Measurements from ENCODE around the gene IGF2R.
"Not testable (repeated sequence)": the region's sequence is repeated elsewhere in the genome, so short reads cannot be mapped to it uniquely, and the experiment has no call there.

Gene IGF2R, protein sequence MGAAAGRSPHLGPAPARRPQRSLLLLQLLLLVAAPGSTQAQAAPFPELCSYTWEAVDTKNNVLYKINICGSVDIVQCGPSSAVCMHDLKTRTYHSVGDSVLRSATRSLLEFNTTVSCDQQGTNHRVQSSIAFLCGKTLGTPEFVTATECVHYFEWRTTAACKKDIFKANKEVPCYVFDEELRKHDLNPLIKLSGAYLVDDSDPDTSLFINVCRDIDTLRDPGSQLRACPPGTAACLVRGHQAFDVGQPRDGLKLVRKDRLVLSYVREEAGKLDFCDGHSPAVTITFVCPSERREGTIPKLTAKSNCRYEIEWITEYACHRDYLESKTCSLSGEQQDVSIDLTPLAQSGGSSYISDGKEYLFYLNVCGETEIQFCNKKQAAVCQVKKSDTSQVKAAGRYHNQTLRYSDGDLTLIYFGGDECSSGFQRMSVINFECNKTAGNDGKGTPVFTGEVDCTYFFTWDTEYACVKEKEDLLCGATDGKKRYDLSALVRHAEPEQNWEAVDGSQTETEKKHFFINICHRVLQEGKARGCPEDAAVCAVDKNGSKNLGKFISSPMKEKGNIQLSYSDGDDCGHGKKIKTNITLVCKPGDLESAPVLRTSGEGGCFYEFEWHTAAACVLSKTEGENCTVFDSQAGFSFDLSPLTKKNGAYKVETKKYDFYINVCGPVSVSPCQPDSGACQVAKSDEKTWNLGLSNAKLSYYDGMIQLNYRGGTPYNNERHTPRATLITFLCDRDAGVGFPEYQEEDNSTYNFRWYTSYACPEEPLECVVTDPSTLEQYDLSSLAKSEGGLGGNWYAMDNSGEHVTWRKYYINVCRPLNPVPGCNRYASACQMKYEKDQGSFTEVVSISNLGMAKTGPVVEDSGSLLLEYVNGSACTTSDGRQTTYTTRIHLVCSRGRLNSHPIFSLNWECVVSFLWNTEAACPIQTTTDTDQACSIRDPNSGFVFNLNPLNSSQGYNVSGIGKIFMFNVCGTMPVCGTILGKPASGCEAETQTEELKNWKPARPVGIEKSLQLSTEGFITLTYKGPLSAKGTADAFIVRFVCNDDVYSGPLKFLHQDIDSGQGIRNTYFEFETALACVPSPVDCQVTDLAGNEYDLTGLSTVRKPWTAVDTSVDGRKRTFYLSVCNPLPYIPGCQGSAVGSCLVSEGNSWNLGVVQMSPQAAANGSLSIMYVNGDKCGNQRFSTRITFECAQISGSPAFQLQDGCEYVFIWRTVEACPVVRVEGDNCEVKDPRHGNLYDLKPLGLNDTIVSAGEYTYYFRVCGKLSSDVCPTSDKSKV (N-terminal part only)

DNA sequence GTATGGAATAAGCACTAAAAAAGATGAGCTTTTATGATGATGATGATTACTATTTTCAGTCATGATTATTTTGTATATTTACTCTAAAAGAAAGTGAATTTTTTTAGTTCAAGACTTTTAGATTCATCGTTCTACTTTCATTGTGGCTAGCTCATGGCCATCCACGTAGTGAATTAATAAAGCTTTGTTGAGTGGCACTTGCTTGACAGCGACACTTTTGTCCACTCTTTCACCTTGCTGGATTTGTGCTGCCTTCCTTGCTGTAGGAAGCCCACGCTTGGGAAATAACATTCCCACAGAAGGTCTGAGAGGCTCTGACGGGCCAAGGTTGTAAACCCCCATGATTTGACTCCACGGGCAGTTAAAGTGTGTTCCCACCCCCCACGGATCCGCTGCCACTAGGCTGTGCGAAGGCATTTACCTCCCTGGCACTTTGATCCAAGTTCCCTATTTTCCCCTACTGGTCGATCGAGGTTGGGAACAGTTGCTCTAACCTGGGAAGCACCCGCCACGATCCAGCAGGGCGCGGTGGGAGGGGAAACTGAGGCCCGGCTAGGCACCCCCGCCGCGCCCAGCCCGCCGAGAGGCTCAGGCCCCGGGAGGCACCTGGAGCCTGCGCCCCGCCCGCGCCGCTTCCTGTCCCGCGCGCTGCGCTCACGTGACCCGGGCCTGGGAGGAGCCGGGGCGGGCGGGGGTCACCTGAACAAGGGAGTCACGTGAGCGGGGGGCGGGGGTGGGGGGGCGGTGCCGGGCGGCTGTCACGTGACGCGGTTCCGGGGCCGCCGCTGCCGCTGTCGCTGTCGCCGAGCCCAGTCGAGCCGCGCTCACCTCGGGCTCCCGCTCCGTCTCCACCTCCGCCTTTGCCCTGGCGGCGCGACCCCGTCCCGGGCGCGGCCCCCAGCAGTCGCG is at the start of gene IGF2R:
IGF2R (plus strand) TSS at position 788 of the 909 bp plus-strand sequence. CDS start 165 bp downstream, outside the sequence.
- H3K4me1 Mint-ChIP-seq, result peaks cover 42% of the 10 kb centered on the region
- H3K36me3 Mint-ChIP-seq, result no peaks in the 10 kb centered on the region
- no peaks in the 10 kb centered on the region for H3K27me3 Mint-ChIP-seq
- peak within 1 kb of the TSS; percentile 87 for H3K27ac Mint-ChIP-seq
- no peaks in the 10 kb centered on the region for H3K9me3 Mint-ChIP-seq
- peak within 1 kb of the TSS; percentile 97 for H3K4me3 Mint-ChIP-seq

GRCh38 chr6:159919800-159920199 is 49.1 kb upstream of the IGF2R start:
- no peaks in the 10 kb centered on the region for H3K4me1 Mint-ChIP-seq
- peaks cover 5% of the 10 kb centered on the region for H3K9me3 Mint-ChIP-seq
- no peaks in the 10 kb centered on the region for H3K27me3 Mint-ChIP-seq
- peaks cover 7% of the 10 kb centered on the region for H3K36me3 Mint-ChIP-seq
- H3K4me3 Mint-ChIP-seq, result no peak overlapping the region
- no peak overlapping the region for H3K27ac Mint-ChIP-seq

- not testable (repeated sequence) for H3K4me1 Mint-ChIP-seq, H3K9me3 Mint-ChIP-seq, H3K27ac Mint-ChIP-seq, H3K36me3 Mint-ChIP-seq, H3K4me3 Mint-ChIP-seq, H3K27me3 Mint-ChIP-seq
Observed at GRCh38 chr6:159924150-159924549, 44.7 kb upstream of the IGF2R start.

DNA sequence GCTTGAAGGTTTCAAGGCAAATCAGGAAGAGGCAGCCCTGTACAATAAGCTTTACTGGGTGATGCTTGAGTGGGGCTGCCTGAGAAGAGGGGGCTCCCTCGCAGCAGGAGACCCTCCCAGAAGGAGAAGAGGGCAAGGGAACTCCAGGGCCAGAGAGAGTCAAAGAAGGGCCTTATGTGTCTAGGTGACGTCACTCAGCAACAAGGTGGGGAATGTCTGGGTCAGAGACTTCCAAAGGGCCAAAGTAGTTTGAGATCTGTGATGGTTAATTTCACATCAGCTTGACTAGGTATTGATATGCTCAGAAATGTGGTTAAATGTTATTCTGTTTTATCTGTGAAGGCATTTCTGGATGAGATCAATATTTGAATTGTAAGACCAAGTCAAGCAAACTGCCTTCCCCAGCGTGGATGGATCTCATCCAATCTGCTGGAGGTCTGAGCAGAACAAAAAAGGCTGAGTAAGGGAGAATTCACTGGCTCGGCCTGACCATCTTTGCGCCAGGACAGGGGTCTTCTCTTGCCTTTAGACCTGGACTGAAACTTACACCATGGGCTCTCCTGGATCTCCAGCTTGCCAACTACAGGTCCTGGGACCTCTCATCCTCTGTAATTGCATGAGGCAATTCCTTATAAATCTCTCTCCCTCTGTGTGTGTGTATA is 42.2 kb upstream of the IGF2R start:
- Mint-ChIP-seq H3K27me3 (peaks cover 2% of the 10 kb centered on the region), H3K4me1 (peaks cover 22% of the 10 kb centered on the region), H3K9me3 (peaks cover 5% of the 10 kb centered on the region), H3K36me3 (peaks cover 2% of the 10 kb centered on the region), H3K4me3 (no peak overlapping the region), H3K27ac (no peak overlapping the region)

GRCh38 chr6:159929819-159930218 is 39.1 kb upstream of the IGF2R start:
- Mint-ChIP-seq H3K9me3 (no peaks in the 10 kb centered on the region), H3K36me3 (no peaks in the 10 kb centered on the region), H3K4me1 (peaks cover 22% of the 10 kb centered on the region), H3K27me3 (peaks cover 2% of the 10 kb centered on the region), H3K27ac (no peak overlapping the region), H3K4me3 (no peak overlapping the region)

DNA sequence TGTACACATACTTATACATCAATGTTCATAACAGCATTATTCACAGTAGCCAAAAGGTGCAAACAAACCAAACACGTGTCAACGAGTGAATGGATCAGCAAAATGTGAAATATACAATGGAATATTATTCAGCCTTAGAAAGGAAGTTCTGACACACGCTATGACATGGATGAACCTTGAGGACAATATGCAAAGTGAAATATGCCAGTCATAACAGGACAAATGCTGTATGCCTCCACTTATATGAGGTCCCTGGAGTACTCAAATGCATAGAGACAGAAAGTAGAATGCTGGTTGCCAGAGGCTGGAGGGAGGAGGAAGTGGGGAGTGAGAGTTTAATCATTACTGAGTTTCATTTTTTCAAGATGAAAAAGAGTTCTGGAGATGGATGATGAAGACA is 37.8 kb upstream of the IGF2R start:
- peak overlapping the region; percentile 53 for H3K27ac Mint-ChIP-seq
- no peaks in the 10 kb centered on the region for H3K9me3 Mint-ChIP-seq
- H3K36me3 Mint-ChIP-seq, result no peaks in the 10 kb centered on the region
- H3K4me3 Mint-ChIP-seq, result no peak overlapping the region
- H3K4me1 Mint-ChIP-seq, result peaks cover 22% of the 10 kb centered on the region
- H3K27me3 Mint-ChIP-seq, result peaks cover 2% of the 10 kb centered on the region

DNA sequence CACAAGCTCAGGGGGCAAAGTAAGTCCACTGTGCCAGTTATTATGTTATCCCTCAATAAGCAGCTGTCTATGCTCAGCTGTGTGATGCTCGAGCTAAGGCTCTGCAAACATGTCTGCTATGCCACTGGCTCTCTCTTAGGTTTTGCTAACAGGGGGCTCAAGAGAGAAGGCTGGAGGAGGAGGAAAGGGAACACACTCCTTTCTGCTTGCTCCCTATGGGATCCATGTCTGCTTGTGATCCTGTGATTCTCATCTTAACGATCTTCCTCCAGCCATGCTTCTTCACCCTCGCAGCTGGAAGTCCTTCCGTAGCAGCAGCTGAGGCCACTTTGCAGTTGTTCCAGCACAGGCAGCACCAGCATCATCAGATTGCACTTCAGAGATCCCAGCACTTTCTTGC is 37.0 kb upstream of the IGF2R start:
- H3K4me3 Mint-ChIP-seq, result no peak overlapping the region
- no peaks in the 10 kb centered on the region for H3K36me3 Mint-ChIP-seq
- no peak overlapping the region for H3K27ac Mint-ChIP-seq
- H3K4me1 Mint-ChIP-seq, result peaks cover 22% of the 10 kb centered on the region
- H3K9me3 Mint-ChIP-seq, result no peaks in the 10 kb centered on the region
- H3K27me3 Mint-ChIP-seq, result no peaks in the 10 kb centered on the region

DNA sequence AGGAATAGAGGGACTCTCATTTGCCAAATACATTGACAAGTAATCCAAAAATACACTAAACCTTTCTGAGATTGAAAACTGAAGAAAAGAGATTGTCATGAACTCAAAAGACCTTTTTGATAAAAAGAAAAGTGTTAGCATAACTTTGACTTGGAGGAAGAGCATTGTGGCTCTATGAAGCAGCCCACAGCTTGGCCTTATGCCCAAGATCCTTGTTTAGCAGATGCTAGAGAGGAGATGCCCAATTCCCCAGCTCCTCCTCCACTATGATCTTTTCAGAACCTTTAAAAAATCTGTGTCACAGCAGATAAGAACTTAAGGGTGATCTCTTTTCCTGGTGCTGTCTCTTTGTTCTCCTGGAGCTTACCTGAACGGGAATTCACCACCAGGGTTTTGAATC is 35.8 kb upstream of the IGF2R start:
- no peaks in the 10 kb centered on the region for H3K36me3 Mint-ChIP-seq
- peaks cover 22% of the 10 kb centered on the region for H3K4me1 Mint-ChIP-seq
- H3K4me3 Mint-ChIP-seq, result no peak overlapping the region

DNA sequence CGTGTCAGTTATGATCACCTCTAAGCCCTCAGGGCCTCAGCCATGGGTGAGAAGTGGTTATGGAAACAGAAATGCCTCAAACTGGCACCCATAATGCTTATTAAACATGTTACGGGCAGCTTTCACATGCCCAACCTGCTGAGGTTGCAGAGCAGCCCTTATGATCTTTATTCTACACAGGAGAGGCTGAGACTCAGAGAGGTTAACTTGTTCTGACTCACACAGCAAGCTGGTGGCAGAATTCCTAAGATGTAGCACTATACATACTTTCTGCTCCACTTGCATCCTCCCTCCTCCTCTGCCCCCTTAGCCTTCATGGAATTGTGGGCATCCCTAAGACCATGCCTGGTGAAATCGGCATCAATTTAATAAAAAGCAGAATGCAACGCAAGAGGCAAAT is 34.7 kb upstream of the IGF2R start:
- H3K4me1 Mint-ChIP-seq, result peaks cover 22% of the 10 kb centered on the region
- H3K9me3 Mint-ChIP-seq, result no peaks in the 10 kb centered on the region
- H3K27ac Mint-ChIP-seq, result no peak overlapping the region
- H3K36me3 Mint-ChIP-seq, result no peaks in the 10 kb centered on the region
- H3K27me3 Mint-ChIP-seq, result no peaks in the 10 kb centered on the region
- H3K4me3 Mint-ChIP-seq, result no peak overlapping the region

More for the DNA sequence above, 35.8 kb upstream of the IGF2R start:
- Mint-ChIP-seq H3K27me3 (no peaks in the 10 kb centered on the region), H3K9me3 (no peaks in the 10 kb centered on the region), H3K27ac (no peak overlapping the region)

DNA sequence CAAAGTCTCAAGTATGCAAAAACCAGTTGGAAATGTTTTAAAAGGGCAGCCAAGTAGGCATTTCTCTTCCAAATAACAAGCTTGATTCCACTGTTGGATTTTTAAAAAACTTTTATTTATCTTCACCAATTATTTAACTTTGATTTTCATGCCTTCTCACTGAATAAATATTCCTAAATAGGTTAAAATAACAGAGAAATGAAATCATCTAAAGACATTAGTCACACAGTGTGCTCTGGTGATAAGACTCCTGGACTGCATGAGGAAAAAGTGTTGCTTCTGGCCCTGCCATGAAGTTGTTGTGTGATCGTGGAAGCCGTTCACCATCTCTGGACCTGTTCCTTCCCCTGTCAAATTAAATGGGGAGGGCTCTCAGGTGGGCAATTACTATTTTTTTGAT is 33.8 kb upstream of the IGF2R start:
- Mint-ChIP-seq H3K36me3 (no peaks in the 10 kb centered on the region), H3K27me3 (no peaks in the 10 kb centered on the region), H3K4me3 (no peak overlapping the region), H3K27ac (no peak overlapping the region), H3K4me1 (peaks cover 14% of the 10 kb centered on the region), H3K9me3 (no peaks in the 10 kb centered on the region)

DNA sequence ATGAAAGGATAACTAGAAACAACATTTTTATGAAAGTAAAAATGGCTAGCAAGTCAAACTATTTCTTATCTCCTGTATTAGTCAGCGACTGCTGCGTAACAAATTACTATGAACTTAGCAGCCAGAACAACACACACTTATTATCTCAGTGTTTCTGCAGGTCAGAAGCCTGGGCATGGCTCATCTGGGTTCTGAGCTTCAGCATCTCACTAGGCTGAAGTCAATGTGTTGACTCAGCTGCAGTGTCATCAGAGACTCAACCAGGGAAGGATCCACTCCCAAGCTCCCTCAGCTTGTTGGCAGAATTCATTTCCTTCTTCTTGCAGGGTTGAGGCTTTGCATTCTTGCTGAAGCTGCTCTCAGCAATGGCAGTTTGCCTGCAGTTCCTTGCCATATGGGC is 33.2 kb upstream of the IGF2R start:
- peaks cover 8% of the 10 kb centered on the region for H3K4me1 Mint-ChIP-seq

GRCh38 chr6:159939591-159940016 is 29.3 kb upstream of the IGF2R start:
- no peak overlapping the region for H3K27ac Mint-ChIP-seq
- H3K4me1 Mint-ChIP-seq, result no peaks in the 10 kb centered on the region
- H3K4me3 Mint-ChIP-seq, result no peak overlapping the region
- peaks cover 6% of the 10 kb centered on the region for H3K9me3 Mint-ChIP-seq
- no peaks in the 10 kb centered on the region for H3K27me3 Mint-ChIP-seq
- H3K36me3 Mint-ChIP-seq, result peaks cover 3% of the 10 kb centered on the region

More for the DNA sequence above, 33.2 kb upstream of the IGF2R start:
- no peak overlapping the region for H3K27ac Mint-ChIP-seq
- no peaks in the 10 kb centered on the region for H3K9me3 Mint-ChIP-seq
- no peaks in the 10 kb centered on the region for H3K27me3 Mint-ChIP-seq
- no peaks in the 10 kb centered on the region for H3K36me3 Mint-ChIP-seq
- no peak overlapping the region for H3K4me3 Mint-ChIP-seq

GRCh38 chr6:159941286-159942113 is 27.4 kb upstream of the IGF2R start:
- Mint-ChIP-seq H3K27me3 (no peaks in the 10 kb centered on the region), H3K9me3 (peaks cover 8% of the 10 kb centered on the region)

More at GRCh38 chr6:159941286-159942113, 27.4 kb upstream of the IGF2R start:
- H3K36me3 Mint-ChIP-seq, result peaks cover 5% of the 10 kb centered on the region
- H3K4me3 Mint-ChIP-seq, result no peak overlapping the region
- no peaks in the 10 kb centered on the region for H3K4me1 Mint-ChIP-seq
- no peak overlapping the region for H3K27ac Mint-ChIP-seq
